ENCODE results near the gene SPOCK1.

SPOCK1 gene

DNA sequence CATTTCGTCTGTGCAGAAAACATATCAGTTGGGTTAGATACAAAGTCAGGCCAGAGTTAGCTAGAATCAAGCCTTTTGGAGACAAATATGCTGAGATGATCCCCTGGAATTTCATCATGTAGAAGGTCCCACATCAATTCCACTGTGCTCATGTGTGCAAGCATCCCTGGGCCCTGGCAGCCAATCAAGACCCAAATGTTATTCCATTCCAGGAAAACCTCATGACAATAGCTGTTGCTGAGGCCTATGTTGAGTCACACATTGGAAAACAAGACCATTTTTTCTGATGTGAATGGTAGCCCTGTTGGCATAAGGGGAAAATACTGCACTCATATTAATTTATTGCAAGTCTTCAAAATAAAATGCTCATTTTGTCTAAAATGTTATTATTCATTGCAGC lies 11.5 kb downstream of the SPOCK1 start:
- H3K27ac ChIP-seq (replicated peaks), result no peak overlapping the region
- TF ChIP-seq, protein P1, sequence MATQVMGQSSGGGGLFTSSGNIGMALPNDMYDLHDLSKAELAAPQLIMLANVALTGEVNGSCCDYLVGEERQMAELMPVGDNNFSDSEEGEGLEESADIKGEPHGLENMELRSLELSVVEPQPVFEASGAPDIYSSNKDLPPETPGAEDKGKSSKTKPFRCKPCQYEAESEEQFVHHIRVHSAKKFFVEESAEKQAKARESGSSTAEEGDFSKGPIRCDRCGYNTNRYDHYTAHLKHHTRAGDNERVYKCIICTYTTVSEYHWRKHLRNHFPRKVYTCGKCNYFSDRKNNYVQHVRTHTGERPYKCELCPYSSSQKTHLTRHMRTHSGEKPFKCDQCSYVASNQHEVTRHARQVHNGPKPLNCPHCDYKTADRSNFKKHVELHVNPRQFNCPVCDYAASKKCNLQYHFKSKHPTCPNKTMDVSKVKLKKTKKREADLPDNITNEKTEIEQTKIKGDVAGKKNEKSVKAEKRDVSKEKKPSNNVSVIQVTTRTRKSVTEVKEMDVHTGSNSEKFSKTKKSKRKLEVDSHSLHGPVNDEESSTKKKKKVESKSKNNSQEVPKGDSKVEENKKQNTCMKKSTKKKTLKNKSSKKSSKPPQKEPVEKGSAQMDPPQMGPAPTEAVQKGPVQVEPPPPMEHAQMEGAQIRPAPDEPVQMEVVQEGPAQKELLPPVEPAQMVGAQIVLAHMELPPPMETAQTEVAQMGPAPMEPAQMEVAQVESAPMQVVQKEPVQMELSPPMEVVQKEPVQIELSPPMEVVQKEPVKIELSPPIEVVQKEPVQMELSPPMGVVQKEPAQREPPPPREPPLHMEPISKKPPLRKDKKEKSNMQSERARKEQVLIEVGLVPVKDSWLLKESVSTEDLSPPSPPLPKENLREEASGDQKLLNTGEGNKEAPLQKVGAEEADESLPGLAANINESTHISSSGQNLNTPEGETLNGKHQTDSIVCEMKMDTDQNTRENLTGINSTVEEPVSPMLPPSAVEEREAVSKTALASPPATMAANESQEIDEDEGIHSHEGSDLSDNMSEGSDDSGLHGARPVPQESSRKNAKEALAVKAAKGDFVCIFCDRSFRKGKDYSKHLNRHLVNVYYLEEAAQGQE (IDR thresholded peaks at IDR 0.05; ENCODE audit: insufficient replicate concordance, low read depth), result no peak
- TF ChIP-seq, protein P2, sequence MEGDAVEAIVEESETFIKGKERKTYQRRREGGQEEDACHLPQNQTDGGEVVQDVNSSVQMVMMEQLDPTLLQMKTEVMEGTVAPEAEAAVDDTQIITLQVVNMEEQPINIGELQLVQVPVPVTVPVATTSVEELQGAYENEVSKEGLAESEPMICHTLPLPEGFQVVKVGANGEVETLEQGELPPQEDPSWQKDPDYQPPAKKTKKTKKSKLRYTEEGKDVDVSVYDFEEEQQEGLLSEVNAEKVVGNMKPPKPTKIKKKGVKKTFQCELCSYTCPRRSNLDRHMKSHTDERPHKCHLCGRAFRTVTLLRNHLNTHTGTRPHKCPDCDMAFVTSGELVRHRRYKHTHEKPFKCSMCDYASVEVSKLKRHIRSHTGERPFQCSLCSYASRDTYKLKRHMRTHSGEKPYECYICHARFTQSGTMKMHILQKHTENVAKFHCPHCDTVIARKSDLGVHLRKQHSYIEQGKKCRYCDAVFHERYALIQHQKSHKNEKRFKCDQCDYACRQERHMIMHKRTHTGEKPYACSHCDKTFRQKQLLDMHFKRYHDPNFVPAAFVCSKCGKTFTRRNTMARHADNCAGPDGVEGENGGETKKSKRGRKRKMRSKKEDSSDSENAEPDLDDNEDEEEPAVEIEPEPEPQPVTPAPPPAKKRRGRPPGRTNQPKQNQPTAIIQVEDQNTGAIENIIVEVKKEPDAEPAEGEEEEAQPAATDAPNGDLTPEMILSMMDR (IDR thresholded peaks at IDR 0.05; ENCODE audit: insufficient read depth, low read length), result no peak
- TF ChIP-seq GABPA (IDR thresholded peaks at IDR 0.05; ENCODE audit: low read depth), result no peak
- no peak for TF ChIP-seq POLR2AphosphoS5 (IDR thresholded peaks at IDR 0.05; ENCODE audit: low read depth)
- no peak for TF ChIP-seq SPI1 (IDR thresholded peaks at IDR 0.05; ENCODE audit: borderline replicate concordance, low read depth)
- no peak overlapping the region for H3K4me3 ChIP-seq (replicated peaks; ENCODE audit: insufficient read depth, low read length)
- DNase-seq (ENCODE audit: low read depth in 1 of 2, low spot score in 1 of 2), result no peak
- no peaks in the 10 kb centered on the region for H3K27me3 ChIP-seq (ENCODE audit: insufficient read depth, poor library complexity, severe bottlenecking)

DNA sequence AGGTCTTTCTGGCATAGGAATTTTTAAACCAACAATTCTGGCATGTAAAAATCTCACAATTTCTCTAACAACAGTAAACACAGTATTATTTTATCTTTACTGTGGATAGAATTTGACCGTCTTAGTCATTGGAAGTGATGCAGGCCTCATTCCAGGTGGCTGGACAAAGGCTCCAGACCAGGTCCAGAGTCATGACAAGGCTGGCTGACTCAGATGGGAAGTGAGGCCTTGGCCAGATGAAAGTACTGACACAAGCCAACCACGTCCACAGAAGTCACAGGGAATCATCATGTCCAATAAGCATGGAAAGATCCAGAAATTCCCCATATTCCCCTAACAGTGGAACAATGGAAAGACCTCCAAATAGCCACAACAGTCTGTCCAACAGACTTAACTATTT lies 12.4 kb downstream of the SPOCK1 start:
- no peak overlapping the region for H3K27ac ChIP-seq (replicated peaks)
- no peaks in the 10 kb centered on the region for H3K27me3 ChIP-seq (ENCODE audit: insufficient read depth, poor library complexity, severe bottlenecking)
- DNase-seq (ENCODE audit: low read depth in 1 of 2, low spot score in 1 of 2), result no peak
- TF ChIP-seq POLR2AphosphoS5 (IDR thresholded peaks at IDR 0.05; ENCODE audit: low read depth) (no peak), GABPA (IDR thresholded peaks at IDR 0.05; ENCODE audit: low read depth) (no peak)
- TF ChIP-seq, protein P1 (IDR thresholded peaks at IDR 0.05; ENCODE audit: insufficient replicate concordance, low read depth), result no peak
- H3K4me3 ChIP-seq (replicated peaks; ENCODE audit: insufficient read depth, low read length), result no peak overlapping the region

DNA sequence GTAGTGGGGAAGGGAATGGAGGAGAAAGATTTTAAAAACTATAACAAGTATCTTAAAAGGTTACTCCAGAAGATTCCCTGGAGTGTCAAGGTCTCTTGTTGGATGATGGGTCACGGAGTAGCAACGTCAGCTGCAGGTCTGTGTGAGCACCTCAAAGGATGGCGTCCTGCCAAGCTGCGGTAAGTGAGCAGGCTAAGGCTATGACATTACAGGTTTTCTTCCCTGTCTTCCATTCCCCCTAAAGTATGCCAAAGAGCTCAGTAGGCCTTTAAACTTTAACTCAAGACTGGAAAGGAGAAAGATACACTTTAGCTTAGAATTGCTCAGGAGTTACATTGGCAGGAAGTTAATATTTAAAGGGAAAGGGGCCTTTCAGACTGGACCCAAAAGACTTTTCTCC lies 17.5 kb downstream of the SPOCK1 start:
- no peak for DNase-seq (ENCODE audit: low read depth in 1 of 2, low spot score in 1 of 2)
- Histone ChIP-seq H3K4me3 (replicated peaks; ENCODE audit: insufficient read depth, low read length) (no peak overlapping the region), H3K27me3 (ENCODE audit: insufficient read depth, poor library complexity, severe bottlenecking) (no peaks in the 10 kb centered on the region), H3K27ac (replicated peaks) (no peak overlapping the region)
- TF ChIP-seq SPI1 (IDR thresholded peaks at IDR 0.05; ENCODE audit: borderline replicate concordance, low read depth) (no peak), POLR2AphosphoS5 (IDR thresholded peaks at IDR 0.05; ENCODE audit: low read depth) (no peak), GABPA (IDR thresholded peaks at IDR 0.05; ENCODE audit: low read depth) (no peak)

DNA sequence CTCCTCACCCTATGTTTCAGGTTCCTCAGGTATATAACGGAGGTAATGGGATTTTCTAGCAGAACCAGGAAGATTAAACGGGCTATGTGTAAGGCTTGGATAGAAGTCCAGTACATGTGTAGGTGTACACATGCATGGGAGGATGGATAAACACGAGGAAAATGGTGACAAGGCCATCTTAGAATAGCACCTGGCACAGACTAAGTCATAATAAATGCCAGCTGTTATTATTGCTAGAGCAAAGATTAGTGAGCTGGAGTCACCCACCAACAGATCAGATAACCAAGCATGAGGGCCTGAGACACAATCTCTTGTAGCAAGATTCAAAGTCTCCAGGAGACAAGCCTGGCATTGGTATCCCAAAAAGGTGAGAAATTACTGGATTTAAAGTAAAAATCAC lies 21.1 kb downstream of the SPOCK1 start:
- H3K4me3 ChIP-seq (replicated peaks; ENCODE audit: insufficient read depth, low read length), result no peak overlapping the region
- TF ChIP-seq, protein P2 (IDR thresholded peaks at IDR 0.05; ENCODE audit: insufficient read depth, low read length), result no peak
- TF ChIP-seq SPI1 (IDR thresholded peaks at IDR 0.05; ENCODE audit: borderline replicate concordance, low read depth), result no peak
- TF ChIP-seq, protein P1 (IDR thresholded peaks at IDR 0.05; ENCODE audit: insufficient replicate concordance, low read depth), result no peak
- TF ChIP-seq GABPA (IDR thresholded peaks at IDR 0.05; ENCODE audit: low read depth), result no peak
- TF ChIP-seq POLR2AphosphoS5 (IDR thresholded peaks at IDR 0.05; ENCODE audit: low read depth), result no peak
- H3K27ac ChIP-seq (replicated peaks), result no peak overlapping the region
- H3K27me3 ChIP-seq (ENCODE audit: insufficient read depth, poor library complexity, severe bottlenecking), result no peaks in the 10 kb centered on the region
- DNase-seq (ENCODE audit: low read depth in 1 of 2, low spot score in 1 of 2), result no peak

All from HL-60 (cell line).